ENCODE results near the gene CLEC2D. TPM values are rescaled to one million over a fixed set of nuclear protein-coding genes. Genes with fewer than 3 reads are reported as not detected.
"Not testable (repeated sequence)": the region's sequence is repeated elsewhere in the genome, so short reads cannot be mapped to it uniquely, and the experiment has no call there.

Gene CLEC2D
- total RNA-seq, 1 donor from 2014 or later = 420 TPM

- intact Hi-C loops (cut with micrococcal nuclease) = no loop called here
Observed at GRCh38 chr12:9721394-9722092, 52.0 kb downstream of the CLEC2D start.

- intact Hi-C loops (cut with micrococcal nuclease) = no loop called here
Observed at GRCh38 chr12:9724023-9724422, 54.5 kb downstream of the CLEC2D start.

GRCh38 chr12:9725213-9725870, 55.8 kb downstream of the CLEC2D start:
- intact Hi-C loops (cut with micrococcal nuclease) = loop anchor here (1.0 kb wide), 2 partner anchors 8 kb away; partner anchors contain the start of gene CLECL1

- intact Hi-C loops (cut with micrococcal nuclease) = no loop called here
Observed at GRCh38 chr12:9727813-9728212, 58.3 kb downstream of the CLEC2D start.

GRCh38 chr12:9729082-9729481, 59.6 kb downstream of the CLEC2D start:
- intact Hi-C loops (cut with micrococcal nuclease) = no loop called here

GRCh38 chr12:9730011-9730410, 60.5 kb downstream of the CLEC2D start:
- intact Hi-C loops (cut with micrococcal nuclease) = no loop called here

GRCh38 chr12:9730591-9730990, 61.1 kb downstream of the CLEC2D start:
- intact Hi-C loops (cut with micrococcal nuclease) = no loop called here

- intact Hi-C loops (cut with micrococcal nuclease) = no loop called here
Observed at GRCh38 chr12:9731393-9731792, 61.9 kb downstream of the CLEC2D start.

GRCh38 chr12:9731797-9732196, 62.3 kb downstream of the CLEC2D start:
- intact Hi-C loops (cut with micrococcal nuclease) = loop anchor here (2.0 kb wide), 1 partner anchor 367 kb away; no protein-coding TSS in a partner anchor

- intact Hi-C loops (cut with micrococcal nuclease) = loop anchor here (1.0 to 2.0 kb wide), 3 partner anchors 8 to 368 kb away; no protein-coding TSS in a partner anchor
Observed at GRCh38 chr12:9732921-9733461, 63.5 kb downstream of the CLEC2D start, which contains the start of gene CLECL1. Gene CLECL1 (minus strand): TSS chr12:9733097.

GRCh38 chr12:9735601-9736000, 66.1 kb downstream of the CLEC2D start:
- intact Hi-C loops (cut with micrococcal nuclease) = no loop called here

GRCh38 chr12:9736936-9737705, 67.6 kb downstream of the CLEC2D start:
- intact Hi-C loops (cut with micrococcal nuclease) = no loop called here

- intact Hi-C loops (cut with micrococcal nuclease) = not testable (repeated sequence)
Observed at GRCh38 chr12:9738905-9739304, 69.4 kb downstream of the CLEC2D start.

GRCh38 chr12:9739404-9740105, 70.0 kb downstream of the CLEC2D start:
- intact Hi-C loops (cut with micrococcal nuclease) = loop anchor here (5.0 to 10.0 kb wide), 4 partner anchors 227 to 933 kb away; partner anchors contain the start of genes MAGOHB and STYK1

GRCh38 chr12:9740106-9740750, 70.7 kb downstream of the CLEC2D start:
- intact Hi-C loops (cut with micrococcal nuclease) = loop anchor here (5.0 to 10.0 kb wide), 4 partner anchors 228 to 932 kb away; partner anchors contain the start of genes MAGOHB and STYK1

- intact Hi-C loops (cut with micrococcal nuclease) = loop anchor here (1.0 to 10.0 kb wide), 11 partner anchors 8 to 931 kb away; partner anchors contain the start of genes CLEC2D, CLECL1, MAGOHB and STYK1
Observed at GRCh38 chr12:9741726-9742125, 72.2 kb downstream of the CLEC2D start.

GRCh38 chr12:9742661-9743060, 73.1 kb downstream of the CLEC2D start:
- intact Hi-C loops (cut with micrococcal nuclease) = loop anchor here (1.0 to 10.0 kb wide), 10 partner anchors 8 to 930 kb away; partner anchors contain the start of genes CLEC2B, CLEC2D, MAGOHB and STYK1

- intact Hi-C loops (cut with micrococcal nuclease) = loop anchor here (5.0 to 10.0 kb wide), 2 partner anchors 287 to 620 kb away; partner anchors contain the start of gene CLEC9A
Observed at GRCh38 chr12:9745199-9745598, 75.7 kb downstream of the CLEC2D start.

All from T-helper 1 cell treated with Interleukin-12 subunit alpha and Interleukin-12 subunit beta and Interleukin-4 antibody, amounts not matched to agents 30 ng/mL and 1 ng/mL, for 36 hours (primary cell).